Uterus (tissue), 4 donors: Measurements from ENCODE around the gene PTPRD. TPM values are rescaled to one million over a fixed set of nuclear protein-coding genes. Genes with fewer than 3 reads are reported as not detected.
A peak's percentile ranks its signal among the peaks of the same experiment; 100 is the strongest.

Source experiments
- DNase-seq, 2 donors: peaks; one replicate each; pipeline ENCODE4 v3.0.0-alpha.2; 2019 to 2020
- H3K27ac ChIP-seq, 2 donors: fragments of 200-600 bp; sonication (generic); 1 replicate in 1 of 2; 2 replicates in 1 of 2; pipeline ENCODE4 v1.5.1; 2016 to 2018
- H3K27me3 ChIP-seq, 2 donors: fragments of 200-600 bp; sonication (generic); one replicate each; pipeline ENCODE4 v1.5.1; 2018 to 2019; ENCODE audit warnings: control low read depth in 1 of 2
- H3K36me3 ChIP-seq, 2 donors: fragments of 200-600 bp; sonication (generic); one replicate each; pipeline ENCODE4 v1.5.1; 2019; ENCODE audit warnings: control low read depth in 1 of 2
- H3K4me1 ChIP-seq, 2 donors: fragments of 200-600 bp; sonication (generic); one replicate each; pipeline ENCODE4 v1.5.1; 2018 to 2019; ENCODE audit warnings: control low read depth in 1 of 2
- H3K4me3 ChIP-seq, 2 donors: fragments of 200-600 bp; sonication (generic); 1 replicate in 1 of 2; 2 replicates in 1 of 2; pipeline ENCODE4 v1.5.1; 2018 to 2019; ENCODE audit warnings: mild to moderate bottlenecking in 1 of 2
- H3K9me3 ChIP-seq, 2 donors: fragments of 200-600 bp; sonication (generic); one replicate each; pipeline ENCODE4 v1.5.1; 2019; ENCODE audit warnings: control low read depth in 1 of 2
- CTCF ChIP-seq, 4 experiments: fragments of 200-600 bp in 2 of 4; fragments of 450-650 bp in 2 of 4; sonication (generic) in 2 of 4; IDR thresholded peaks; one replicate each; pipeline ENCODE4 v1.5.1; 2016 to 2019; ENCODE audit warnings: antibody characterized with exemption in 4 of 4, mild to moderate bottlenecking in 2 of 4, moderate library complexity in 1 of 4
- POLR2A ChIP-seq, 2 donors: fragments of 450-650 bp; IDR thresholded peaks; one replicate each; pipeline ENCODE4 v1.6.1; 2016; ENCODE audit warnings: antibody characterized with exemption in 2 of 2, mild to moderate bottlenecking in 1 of 2, moderate library complexity in 1 of 2
- intact Hi-C: fragments of 100-400 bp; cut with DNase I; formaldehyde crosslinking; loops from one replicate; pipeline ENCODE4 v1.15.1; 2023; ENCODE audit warnings: low total_unique reads
- total RNA-seq, 4 donors: library from RNA; depleted of rRNA in 3 of 4; stranded (reverse); fragments of >200 nt in 3 of 4; gene quantifications; one replicate each; pipeline versions ENCODE4 v1.1.0 to v1.2.4, GENCODE V29; 2014 to 2023
- donor health status: DM: yes; HTN: yes; CAD: no.

The PTPRD gene
- 100 to 1,000 TPM in 1 of 4 donors, 10 to 100 TPM in 1, 1 to 10 TPM in 2; 1.2 to 136 (median 26.4) TPM for total RNA-seq

- Histone ChIP-seq H3K4me1 (no peaks in the 10 kb centered on the region), H3K4me3 (peak within 1 kb of the TSS; percentile 12 to 20), H3K27me3 (peaks cover 0 to 29% of the 10 kb centered on the region in 2 donors), H3K27ac (no peak within 1 kb of the TSS), H3K9me3 (no peaks in the 10 kb centered on the region), H3K36me3 (no peaks in the 10 kb centered on the region)
- no peak for DNase-seq
- TF ChIP-seq CTCF (IDR thresholded peaks at IDR 0.05) (no peak), POLR2A (IDR thresholded peaks at IDR 0.05) (no peak)
- intact Hi-C loops, result no loop called here
These were observed at the start of gene PTPRD for GRCh38 chr9:10612641-10613398. Gene PTPRD (minus strand): TSS chr9:10613002.

- no peak overlapping the region for H3K27ac ChIP-seq
- no peaks in the 10 kb centered on the region for H3K36me3 ChIP-seq
- no peak for TF ChIP-seq POLR2A (IDR thresholded peaks at IDR 0.05)
- no peaks in the 10 kb centered on the region for H3K27me3 ChIP-seq
- no peak overlapping the region for H3K4me3 ChIP-seq
- no peaks in the 10 kb centered on the region for H3K9me3 ChIP-seq
- no peaks in the 10 kb centered on the region for H3K4me1 ChIP-seq
- intact Hi-C loops, result no loop called here
- DNase-seq, result no peak
These were observed 49.2 kb upstream of the PTPRD start for GRCh38 chr9:10661994-10662393.

GRCh38 chr9:10661376-10661775 lies 48.6 kb upstream of the PTPRD start:
- TF ChIP-seq POLR2A (IDR thresholded peaks at IDR 0.05) (no peak), CTCF (IDR thresholded peaks at IDR 0.05) (no peak)
- Histone ChIP-seq H3K36me3 (no peaks in the 10 kb centered on the region), H3K9me3 (no peaks in the 10 kb centered on the region), H3K27ac (no peak overlapping the region), H3K4me1 (no peaks in the 10 kb centered on the region), H3K4me3 (no peak overlapping the region), H3K27me3 (no peaks in the 10 kb centered on the region)
- intact Hi-C loops, result no loop called here
- no peak for DNase-seq

GRCh38 chr9:10651012-10651411 lies 38.2 kb upstream of the PTPRD start:
- intact Hi-C loops, result no loop called here
- Histone ChIP-seq H3K4me3 (no peak overlapping the region), H3K27ac (no peak overlapping the region), H3K36me3 (no peaks in the 10 kb centered on the region), H3K4me1 (no peaks in the 10 kb centered on the region), H3K27me3 (no peaks in the 10 kb centered on the region), H3K9me3 (no peaks in the 10 kb centered on the region)
- TF ChIP-seq CTCF (IDR thresholded peaks at IDR 0.05) (no peak), POLR2A (IDR thresholded peaks at IDR 0.05) (no peak)
- DNase-seq, result no peak

- Histone ChIP-seq H3K4me3 (no peak overlapping the region), H3K27me3 (no peaks in the 10 kb centered on the region), H3K9me3 (no peaks in the 10 kb centered on the region), H3K36me3 (no peaks in the 10 kb centered on the region), H3K27ac (no peak overlapping the region), H3K4me1 (no peaks in the 10 kb centered on the region)
- no peak for DNase-seq
- no peak for TF ChIP-seq POLR2A (IDR thresholded peaks at IDR 0.05)
- TF ChIP-seq CTCF (IDR thresholded peaks at IDR 0.05), result no peak
- intact Hi-C loops, result no loop called here
These were observed 36.3 kb upstream of the PTPRD start for GRCh38 chr9:10649076-10649475.
